WERI-Rb-1 (cell line): ENCODE measurements around the gene ADARB2.

Experiments used
- DNase-seq: peaks from one replicate; pipeline ENCODE4 v3.0.0-alpha.2; 2020
- H3K27ac ChIP-seq: fragments of 250-450 bp; sonication (Bioruptor Pico); 2 replicates; pipeline ENCODE4 v1.5.1; 2020; ENCODE audit warnings: mild to moderate bottlenecking, moderate library complexity
- H3K27me3 ChIP-seq: fragments of 250-450 bp; sonication (Bioruptor Pico); 2 replicates; pipeline ENCODE4 v1.5.1; 2021; ENCODE audit warnings: mild to moderate bottlenecking, low read depth, moderate library complexity; ENCODE audit not compliant: insufficient read depth, severe bottlenecking
- H3K36me3 ChIP-seq: fragments of 250-450 bp; sonication (Bioruptor Pico); 2 replicates; pipeline ENCODE4 v1.5.1; 2020; ENCODE audit warnings: mild to moderate bottlenecking, moderate library complexity
- H3K4me3 ChIP-seq: 2 replicates; pipeline ENCODE4 v1.5.1; 2011; ENCODE audit warnings: low read depth, mild to moderate bottlenecking, control low read depth, low read length
- H3K9me3 ChIP-seq: fragments of 250-450 bp; sonication (Bioruptor Pico); 2 replicates; pipeline ENCODE4 v1.5.1; 2021; ENCODE audit warnings: mild to moderate bottlenecking, moderate library complexity; ENCODE audit not compliant: severe bottlenecking
- CTCF ChIP-seq: IDR thresholded peaks from 2 replicates; pipeline ENCODE4 v1.5.1; 2011; ENCODE audit warnings: low read depth, mild to moderate bottlenecking, control low read depth, inconsistent platforms, low read length

The ADARB2 gene

GRCh38 chr10:1602037-1602484 is 135.3 kb downstream of the ADARB2 start:
- H3K9me3 ChIP-seq: no peaks in the 10 kb centered on the region
- H3K27me3 ChIP-seq: peaks cover 7% of the 10 kb centered on the region
- H3K4me3 ChIP-seq: no peak overlapping the region
- no peak for TF ChIP-seq CTCF
- H3K27ac ChIP-seq: no peak overlapping the region
- no peaks in the 10 kb centered on the region for H3K36me3 ChIP-seq
- no peak for DNase-seq

- no peak for DNase-seq
- no peaks in the 10 kb centered on the region for H3K36me3 ChIP-seq
- peaks cover 7% of the 10 kb centered on the region for H3K27me3 ChIP-seq
- H3K4me3 ChIP-seq: no peak overlapping the region
- H3K9me3 ChIP-seq: no peaks in the 10 kb centered on the region
- H3K27ac ChIP-seq: no peak overlapping the region
- TF ChIP-seq CTCF: no peak
Observed at GRCh38 chr10:1601406-1601805, 135.9 kb downstream of the ADARB2 start.

GRCh38 chr10:1600861-1601260 is 136.5 kb downstream of the ADARB2 start:
- no peak for TF ChIP-seq CTCF
- H3K9me3 ChIP-seq: no peaks in the 10 kb centered on the region
- H3K4me3 ChIP-seq: no peak overlapping the region
- peaks cover 6% of the 10 kb centered on the region for H3K27me3 ChIP-seq
- no peaks in the 10 kb centered on the region for H3K36me3 ChIP-seq
- no peak for DNase-seq
- no peak overlapping the region for H3K27ac ChIP-seq

GRCh38 chr10:1598393-1599153 is 138.8 kb downstream of the ADARB2 start:
- no peak overlapping the region for H3K27ac ChIP-seq
- H3K4me3 ChIP-seq: no peak overlapping the region
- no peaks in the 10 kb centered on the region for H3K9me3 ChIP-seq
- no peaks in the 10 kb centered on the region for H3K27me3 ChIP-seq
- TF ChIP-seq CTCF: no peak
- DNase-seq: no peak
- H3K36me3 ChIP-seq: no peaks in the 10 kb centered on the region

- no peaks in the 10 kb centered on the region for H3K36me3 ChIP-seq
- H3K4me3 ChIP-seq: no peak overlapping the region
- no peaks in the 10 kb centered on the region for H3K9me3 ChIP-seq
- H3K27ac ChIP-seq: no peak overlapping the region
- no peak for DNase-seq
- no peaks in the 10 kb centered on the region for H3K27me3 ChIP-seq
- no peak for TF ChIP-seq CTCF
Observed at GRCh38 chr10:1597370-1598146, 139.8 kb downstream of the ADARB2 start.
